Adrenal gland (tissue), 5 donors: ENCODE results near the gene CHIC2.

Experiments
- CTCF ChIP-seq, 6 experiments: fragments of 450-650 bp in 4 of 6; fragments of 200-600 bp in 2 of 6; sonication (generic) in 1 of 6; IDR thresholded peaks; 1 replicate in 5 of 6; 2 replicates in 1 of 6; pipeline versions ENCODE4 v1.5.1 to v1.8.0; 2016 to 2021; ENCODE audit warnings: antibody characterized with exemption in 6 of 6, mild to moderate bottlenecking in 2 of 6, moderate library complexity in 1 of 6
- POLR2A ChIP-seq, 2 donors: fragments of 450-650 bp; IDR thresholded peaks; one replicate each; pipeline ENCODE4 v1.6.1; 2017; ENCODE audit warnings: antibody characterized with exemption in 2 of 2, mild to moderate bottlenecking in 2 of 2, moderate library complexity in 1 of 2
- donor health status: DM: no; HTN: no; CAD: no.

- TF ChIP-seq CTCF (IDR thresholded peaks at IDR 0.05) (no peak), POLR2A (IDR thresholded peaks at IDR 0.05) (no peak)
These were observed 32.0 kb upstream of the CHIC2 start for GRCh38 chr4:54096295-54096962.
